ENCODE results near the gene ACVR1C.

Gene ACVR1C

DNA sequence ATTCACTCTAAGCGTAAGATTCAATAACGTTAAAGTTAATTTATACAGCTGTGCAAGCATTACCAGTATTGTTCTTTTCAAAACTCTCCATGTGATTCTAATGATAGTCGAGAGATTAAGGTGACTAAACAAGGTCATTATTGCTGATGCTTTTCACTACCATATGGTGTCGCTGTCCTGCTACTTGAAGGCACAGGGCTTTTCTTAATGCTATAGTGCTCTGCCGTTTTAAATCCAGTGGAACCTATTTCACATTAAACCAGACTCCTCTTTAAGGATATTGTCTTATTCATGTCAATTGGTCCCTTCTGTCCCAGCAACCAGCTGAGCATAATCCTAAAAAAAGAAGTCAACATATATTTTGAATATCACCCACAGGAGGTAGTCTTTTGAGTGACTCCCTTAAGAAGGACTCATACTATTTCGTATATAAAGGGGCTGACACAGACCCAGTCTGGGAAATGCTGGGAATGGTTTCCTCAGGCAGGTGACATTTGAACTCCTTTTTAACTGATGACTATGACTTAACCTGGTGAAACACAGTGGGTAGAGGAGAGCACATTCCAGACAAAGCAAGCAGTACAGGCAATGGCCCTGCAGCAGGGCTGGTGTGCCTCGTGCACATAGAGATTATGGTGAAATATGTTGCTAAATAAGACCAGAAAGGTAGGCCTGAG, 130.9 kb downstream of the ACVR1C start:
- DNase-seq (ENCODE audit: low spot score): peak; percentile 53
- TF ChIP-seq, protein P1, sequence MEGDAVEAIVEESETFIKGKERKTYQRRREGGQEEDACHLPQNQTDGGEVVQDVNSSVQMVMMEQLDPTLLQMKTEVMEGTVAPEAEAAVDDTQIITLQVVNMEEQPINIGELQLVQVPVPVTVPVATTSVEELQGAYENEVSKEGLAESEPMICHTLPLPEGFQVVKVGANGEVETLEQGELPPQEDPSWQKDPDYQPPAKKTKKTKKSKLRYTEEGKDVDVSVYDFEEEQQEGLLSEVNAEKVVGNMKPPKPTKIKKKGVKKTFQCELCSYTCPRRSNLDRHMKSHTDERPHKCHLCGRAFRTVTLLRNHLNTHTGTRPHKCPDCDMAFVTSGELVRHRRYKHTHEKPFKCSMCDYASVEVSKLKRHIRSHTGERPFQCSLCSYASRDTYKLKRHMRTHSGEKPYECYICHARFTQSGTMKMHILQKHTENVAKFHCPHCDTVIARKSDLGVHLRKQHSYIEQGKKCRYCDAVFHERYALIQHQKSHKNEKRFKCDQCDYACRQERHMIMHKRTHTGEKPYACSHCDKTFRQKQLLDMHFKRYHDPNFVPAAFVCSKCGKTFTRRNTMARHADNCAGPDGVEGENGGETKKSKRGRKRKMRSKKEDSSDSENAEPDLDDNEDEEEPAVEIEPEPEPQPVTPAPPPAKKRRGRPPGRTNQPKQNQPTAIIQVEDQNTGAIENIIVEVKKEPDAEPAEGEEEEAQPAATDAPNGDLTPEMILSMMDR (IDR thresholded peaks at IDR 0.05; ENCODE audit: borderline replicate concordance, control extremely low read depth, extremely low read depth, insufficient read depth, missing control alignments): peak; percentile 55
- in situ Hi-C loops (cut with MboI; ENCODE audit: low sequenced_read_pairs, unreplicated experiment): loop anchor here (10.0 kb wide), 1 partner anchor 173 kb away; the partner anchor contains the start of gene ERMN

DNA sequence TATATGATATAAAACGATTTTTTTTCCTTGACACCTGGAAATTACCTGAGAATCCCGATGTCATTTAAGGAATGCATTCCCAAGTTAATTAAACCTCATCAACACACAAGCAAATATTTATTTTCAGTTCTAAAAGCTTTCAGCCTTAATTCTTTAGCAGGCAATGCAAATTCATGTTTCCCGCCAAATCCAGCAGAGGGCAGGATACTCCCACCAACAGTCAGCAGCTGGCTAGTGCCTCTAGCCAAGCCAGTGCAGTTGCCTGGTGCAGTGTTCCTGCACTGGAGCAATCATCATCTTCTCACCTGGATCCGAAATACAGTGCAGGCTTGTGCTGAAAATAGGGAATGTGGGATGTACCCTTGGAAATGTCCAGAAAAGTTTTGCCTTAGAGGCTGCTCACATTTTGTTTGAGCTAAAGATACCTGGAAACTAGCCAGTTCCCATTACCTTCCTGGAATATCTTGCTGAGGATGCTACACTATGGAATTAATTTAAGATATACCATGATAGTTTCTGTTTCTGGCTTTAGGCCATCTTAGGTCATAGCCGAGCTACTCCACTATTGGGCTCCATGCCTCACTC, 136.4 kb downstream of the ACVR1C start:
- in situ Hi-C loops (cut with MboI; ENCODE audit: low sequenced_read_pairs, unreplicated experiment): loop anchor here (10.0 kb wide), 1 partner anchor 167 kb away; the partner anchor contains the start of gene ERMN
- TF ChIP-seq, protein P1 (IDR thresholded peaks at IDR 0.05; ENCODE audit: borderline replicate concordance, control extremely low read depth, extremely low read depth, insufficient read depth, missing control alignments): peak; percentile 78
- peak; percentile 57 for DNase-seq (ENCODE audit: low spot score)

DNA sequence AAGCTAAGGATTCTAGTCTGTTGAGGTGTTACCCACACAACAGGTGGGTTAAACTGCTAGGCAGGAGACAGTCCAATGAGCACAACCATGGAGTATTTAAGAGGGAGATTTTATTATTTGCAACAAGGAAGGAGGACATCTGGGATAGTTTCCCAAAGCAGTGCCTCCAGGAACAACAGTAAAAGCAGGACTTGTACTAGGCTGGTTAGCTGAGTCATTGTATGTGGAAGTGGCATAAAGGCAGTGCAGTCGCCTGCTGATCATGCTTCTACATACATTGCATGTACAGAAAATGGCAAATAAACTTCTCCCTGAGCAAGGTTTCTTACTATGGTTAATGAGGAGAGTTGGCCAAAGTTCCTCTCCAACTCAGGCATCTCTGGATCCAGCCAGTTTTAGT, 138.7 kb downstream of the ACVR1C start:
- in situ Hi-C loops (cut with MboI; ENCODE audit: low sequenced_read_pairs, unreplicated experiment): loop anchor here (10.0 kb wide), 2 partner anchors 165 to 185 kb away; partner anchors contain the start of gene ERMN
- TF ChIP-seq, protein P1 (IDR thresholded peaks at IDR 0.05; ENCODE audit: borderline replicate concordance, control extremely low read depth, extremely low read depth, insufficient read depth, missing control alignments): no peak
- no peak for DNase-seq (ENCODE audit: low spot score)

DNA sequence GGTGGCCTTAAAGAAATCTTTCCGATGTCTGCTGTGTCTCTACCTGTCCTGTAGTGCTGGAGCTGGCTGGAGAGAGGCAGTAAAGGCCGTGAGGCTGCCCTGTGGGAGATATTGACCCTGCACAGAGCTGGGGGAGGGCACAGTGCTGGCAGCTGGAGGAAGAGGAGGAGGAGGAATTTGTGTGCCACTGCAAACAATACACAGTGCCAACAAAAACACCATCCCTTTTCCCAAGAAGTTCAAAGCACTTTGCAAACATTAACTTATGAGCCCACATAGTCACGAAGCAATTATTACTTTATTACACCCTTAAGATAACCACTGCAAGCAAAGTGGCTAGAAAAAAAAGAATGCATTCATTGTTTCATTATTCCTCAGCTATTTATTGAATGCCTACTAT, 139.8 kb downstream of the ACVR1C start:
- DNase-seq (ENCODE audit: low spot score): no peak
- TF ChIP-seq, protein P1 (IDR thresholded peaks at IDR 0.05; ENCODE audit: borderline replicate concordance, control extremely low read depth, extremely low read depth, insufficient read depth, missing control alignments): no peak
- in situ Hi-C loops (cut with MboI; ENCODE audit: low sequenced_read_pairs, unreplicated experiment): loop anchor here (10.0 kb wide), 1 partner anchor 184 kb away; no protein-coding TSS in a partner anchor

DNA sequence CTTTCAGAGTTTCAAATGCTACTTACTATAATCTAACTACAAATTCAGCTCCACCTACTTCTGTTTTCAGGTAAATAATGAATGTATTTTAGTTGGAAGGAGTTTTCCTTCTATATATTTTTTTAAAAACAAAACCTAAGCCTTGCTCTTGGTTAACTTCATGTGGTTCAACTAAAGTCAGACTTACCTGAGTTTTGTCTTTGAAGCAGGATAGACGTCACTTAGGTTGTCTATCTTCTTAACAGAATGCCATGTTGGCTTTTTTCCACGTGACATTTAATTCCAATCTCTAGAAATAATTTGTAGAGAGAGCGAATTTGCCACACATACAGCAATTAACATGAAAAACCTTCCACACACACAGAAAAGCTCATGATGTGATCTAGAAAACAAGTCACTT, 140.9 kb downstream of the ACVR1C start:
- TF ChIP-seq, protein P1 (IDR thresholded peaks at IDR 0.05; ENCODE audit: borderline replicate concordance, control extremely low read depth, extremely low read depth, insufficient read depth, missing control alignments): no peak
- DNase-seq (ENCODE audit: low spot score): no peak
- in situ Hi-C loops (cut with MboI; ENCODE audit: low sequenced_read_pairs, unreplicated experiment): loop anchor here (10.0 kb wide), 1 partner anchor 183 kb away; no protein-coding TSS in a partner anchor

DNA sequence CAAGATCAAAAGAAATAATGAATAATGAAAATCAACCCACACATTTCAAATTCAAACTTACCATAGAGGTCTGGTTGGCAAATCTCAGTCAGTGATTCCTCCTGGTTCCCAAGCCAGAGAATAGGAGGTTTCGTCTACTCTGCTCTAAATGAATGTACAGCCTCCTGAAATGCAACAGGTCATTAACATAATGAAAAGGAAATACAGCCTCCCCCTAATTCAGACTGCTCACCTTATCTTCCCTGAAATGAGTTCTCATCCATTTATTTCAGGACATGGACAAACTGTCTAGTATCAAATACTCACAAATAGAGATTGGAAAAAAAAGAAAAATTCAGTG, 141.4 kb downstream of the ACVR1C start:
- DNase-seq (ENCODE audit: low spot score): no peak
- in situ Hi-C loops (cut with MboI; ENCODE audit: low sequenced_read_pairs, unreplicated experiment): loop anchor here (10.0 kb wide), 1 partner anchor 182 kb away; no protein-coding TSS in a partner anchor
- TF ChIP-seq, protein P1 (IDR thresholded peaks at IDR 0.05; ENCODE audit: borderline replicate concordance, control extremely low read depth, extremely low read depth, insufficient read depth, missing control alignments): no peak
